K562 (cell line): ENCODE results near the gene CRYBA4. TPM values are rescaled to one million over a fixed set of nuclear protein-coding genes. Genes with fewer than 3 reads are reported as not detected.

Experiments used
- ADNP ChIP-seq: fragments of 200-800 bp; sonication (Bioruptor generic); IDR thresholded peaks from 2 replicates; pipeline ENCODE4 v1.6.1; 2016; ENCODE audit warnings: missing genetic modification characterization, missing compliant biosample characterization
- ATF3 ChIP-seq, 2 experiments: fragments of 450-650 bp in 1 of 2; sonication (generic) in 1 of 2; formaldehyde crosslinking in 1 of 2; IDR thresholded peaks in 1 of 2; conservative IDR thresholded peaks in 1 of 2; 2 replicates each; pipeline versions ENCODE4 v1.6.1 to v1.8.1; 2016 to 2023; ENCODE audit warnings: mild to moderate bottlenecking in 2 of 2, moderate library complexity in 2 of 2, inconsistent platforms in 1 of 2, missing genetic modification reagents in 1 of 2
- CBX5 ChIP-seq: IDR thresholded peaks from 2 replicates; pipeline ENCODE4 v1.6.1; 2014; ENCODE audit warnings: low read depth, borderline replicate concordance
- HMG20B ChIP-seq: fragments of 250-450 bp; sonication (Bioruptor Pico); IDR thresholded peaks from 2 replicates; pipeline ENCODE4 v1.5.0; 2021; ENCODE audit warnings: mild to moderate bottlenecking
- LCOR ChIP-seq: sonication (generic); formaldehyde crosslinking; IDR thresholded peaks from 2 replicates; pipeline ENCODE4 v1.8.0; 2022; ENCODE audit warnings: mild to moderate bottlenecking, missing genetic modification reagents
- MAX ChIP-seq: sonication (generic); formaldehyde crosslinking; IDR thresholded peaks from 2 replicates; pipeline ENCODE4 v1.9.0; 2022; ENCODE audit warnings: mild to moderate bottlenecking, missing genetic modification reagents
- MECOM ChIP-seq: fragments of 250-450 bp; sonication (Bioruptor Pico); IDR thresholded peaks from 2 replicates; pipeline ENCODE4 v1.8.0; 2022; ENCODE audit warnings: inconsistent platforms
- MGA ChIP-seq: fragments of 450-650 bp; IDR thresholded peaks from 2 replicates; pipeline ENCODE4 v1.6.1; 2016; ENCODE audit warnings: mild to moderate bottlenecking, moderate library complexity
- MTA1 ChIP-seq: fragments of 450-650 bp; IDR thresholded peaks from 2 replicates; pipeline ENCODE4 v1.6.1; 2017; ENCODE audit warnings: borderline replicate concordance
- ZNF592 ChIP-seq: fragments of 450-650 bp; IDR thresholded peaks from 2 replicates; pipeline ENCODE4 v1.6.1; 2017; ENCODE audit warnings: antibody characterized with exemption, mild to moderate bottlenecking
- polyA plus RNA-seq, 8 experiments: library from polyadenylated mRNA; depleted of rRNA in 4 of 8; stranded (reverse) in 5 of 8; unstranded in 3 of 8; fragments of >200 nt; fragmentation: Nextera tagmentation in 2 of 8; fragmentation: Illumina TruSeq in 1 of 8; extraction: Ambion mirVana in 2 of 8; extraction: Trizol in 1 of 8; gene quantifications; 2 replicates each; pipeline versions ENCODE4 v1.2.1 to v1.2.3, GENCODE V29; 2011 to 2014; ENCODE audit warnings: inconsistent platforms in 1 of 8, missing spikeins in 1 of 8
- total RNA-seq, 7 experiments: library from RNA; depleted of rRNA in 6 of 7; stranded (reverse); fragments of >200 nt in 6 of 7; fragmentation: Illumina TruSeq in 2 of 7; extraction: Trizol in 2 of 7; gene quantifications; 2 replicates each; pipeline versions ENCODE4 v1.2.1 to v1.2.3, GENCODE V29; 2011 to 2021; ENCODE audit warnings: low replicate concordance in 1 of 7

Gene CRYBA4
- total and polyA plus RNA-seq, 9 of the 15 experiments (the other 6 are each of a cell fraction or from before 2014, with no cell fraction given), result 0.59 to 3.3 (median 1.6) TPM

GRCh38 chr22:26587991-26588613 is 33.7 kb upstream of the CRYBA4 start (continued):
- TF ChIP-seq MGA, result no peak
- 0 out of 2 replicates have a peak, but pooled peaks have one; percentile 12 for TF ChIP-seq ATF3 (IDR thresholded peaks at IDR 0.05)
- TF ChIP-seq ATF3 (CRISPR knock-in tag; conservative IDR thresholded peaks at IDR 0.05), result no peak
- no peak for TF ChIP-seq HMG20B (CRISPR knock-in tag)
- no peak for TF ChIP-seq MTA1
- TF ChIP-seq MECOM (CRISPR knock-in tag), result no peak
- 0 out of 2 replicates have a peak, but pooled peaks have one; percentile 27 for TF ChIP-seq ZNF592
- TF ChIP-seq LCOR (CRISPR knock-in tag), result 0 out of 2 replicates have a peak, but pooled peaks have one; percentile 37
- TF ChIP-seq CBX5, result no peak
- no peak for TF ChIP-seq MAX (CRISPR knock-in tag)
- TF ChIP-seq ADNP (tag), result peak; percentile 23; the same call in 1 of the 2 replicates
